GM21390 (cell line): Measurements from ENCODE around the gene WDR88.
"Not testable (repeated sequence)": the region's sequence is repeated elsewhere in the genome, so short reads cannot be mapped to it uniquely, and the experiment has no call there.

ENCODE experiments used
- ATAC-seq: cut with Tn5 transposase; IDR thresholded peaks from one replicate; pipeline ENCODE4 v1.9.1; 2021; ENCODE audit not compliant: unreplicated experiment

WDR88 gene

DNA sequence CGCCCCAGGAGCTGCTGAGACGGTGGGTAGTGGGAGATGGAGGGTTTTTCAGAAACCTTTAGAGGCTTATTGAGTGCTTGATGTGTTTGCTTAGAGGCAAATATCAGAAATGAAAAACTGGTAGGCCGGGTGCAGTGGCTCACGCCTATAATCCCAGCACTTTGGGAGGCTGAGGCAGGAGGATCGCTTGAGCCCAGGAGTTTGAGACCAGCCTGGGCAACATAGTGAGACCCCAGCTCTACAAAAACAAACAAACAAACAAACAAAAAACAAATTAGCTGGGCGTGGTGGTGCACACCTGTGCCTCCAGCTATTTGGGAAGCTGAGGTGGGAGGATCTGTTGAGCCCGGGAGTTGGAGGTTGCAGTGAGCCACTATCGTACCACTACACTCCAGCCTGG, 5.2 kb upstream of the WDR88 start:
- ATAC-seq, result not testable (repeated sequence)

- no peak for ATAC-seq
Measured at GRCh38 chr19:33129901-33130300, 2.0 kb upstream of the WDR88 start.

DNA sequence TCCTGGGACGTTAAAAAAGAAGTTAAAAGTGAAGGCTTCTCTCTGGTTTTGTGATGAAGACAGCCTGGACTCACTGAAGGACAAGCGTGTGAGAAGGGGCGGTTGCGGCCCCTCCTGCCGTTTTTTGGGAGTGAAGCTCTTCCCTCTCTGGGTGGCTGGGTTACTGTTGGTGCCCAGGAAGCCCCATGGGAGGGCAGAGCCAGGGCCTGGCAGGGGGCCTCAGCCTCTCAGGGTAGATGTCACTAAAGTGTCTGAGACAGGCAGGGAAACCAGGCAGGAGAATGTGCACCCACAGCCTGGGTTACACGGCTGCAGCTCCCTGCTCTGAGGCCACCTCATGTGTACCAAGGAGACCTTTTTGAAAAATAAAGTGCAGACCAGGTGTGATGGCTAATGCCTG, 1.5 kb upstream of the WDR88 start:
- ATAC-seq, result no peak

DNA sequence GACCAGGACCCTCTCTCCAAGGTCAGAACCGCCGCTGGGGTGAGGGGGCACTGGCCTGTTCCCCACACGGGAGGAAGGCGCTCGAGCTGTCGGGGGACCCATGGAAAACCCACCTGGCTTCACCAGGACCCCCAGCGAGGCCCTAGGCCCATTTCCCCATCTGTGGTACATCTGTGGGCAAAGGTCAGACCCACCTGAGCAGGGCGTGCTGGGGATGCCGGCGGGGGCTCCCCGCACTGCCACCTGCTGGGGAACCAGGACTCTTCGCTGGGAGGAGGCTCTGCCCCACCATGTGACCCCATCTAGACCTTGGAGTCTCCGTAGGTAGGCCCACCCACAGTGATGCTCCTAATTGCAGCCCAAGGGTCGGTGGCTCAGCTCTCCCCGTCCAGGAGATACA, 511 bp downstream of the WDR88 start:
- no peak for ATAC-seq

- no peak for ATAC-seq
Measured at GRCh38 chr19:33133438-33134031, 1.6 kb downstream of the WDR88 start.

- no peak for ATAC-seq
Measured at GRCh38 chr19:33134571-33135041, 2.7 kb downstream of the WDR88 start.

DNA sequence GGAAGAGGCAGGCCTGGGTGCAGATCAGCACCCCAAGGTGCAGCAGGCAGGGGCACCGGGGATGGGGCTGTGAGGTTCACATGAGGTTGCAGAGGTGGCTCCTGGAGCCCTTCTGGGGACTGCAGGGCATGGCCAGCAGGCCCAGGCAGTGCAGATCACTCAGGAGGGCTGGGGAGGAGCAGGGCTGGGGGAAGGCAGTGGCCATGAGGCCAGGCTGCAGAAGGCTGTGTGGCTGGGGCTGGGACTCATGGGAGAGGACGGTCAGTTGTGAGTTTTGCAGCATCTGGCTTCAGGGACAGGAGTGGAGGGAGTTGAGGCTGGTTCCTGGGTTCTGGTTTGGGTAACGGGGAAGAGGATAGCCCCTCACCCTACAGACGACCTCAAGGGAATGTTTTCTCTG, 7.3 kb downstream of the WDR88 start:
- ATAC-seq, result no peak

DNA sequence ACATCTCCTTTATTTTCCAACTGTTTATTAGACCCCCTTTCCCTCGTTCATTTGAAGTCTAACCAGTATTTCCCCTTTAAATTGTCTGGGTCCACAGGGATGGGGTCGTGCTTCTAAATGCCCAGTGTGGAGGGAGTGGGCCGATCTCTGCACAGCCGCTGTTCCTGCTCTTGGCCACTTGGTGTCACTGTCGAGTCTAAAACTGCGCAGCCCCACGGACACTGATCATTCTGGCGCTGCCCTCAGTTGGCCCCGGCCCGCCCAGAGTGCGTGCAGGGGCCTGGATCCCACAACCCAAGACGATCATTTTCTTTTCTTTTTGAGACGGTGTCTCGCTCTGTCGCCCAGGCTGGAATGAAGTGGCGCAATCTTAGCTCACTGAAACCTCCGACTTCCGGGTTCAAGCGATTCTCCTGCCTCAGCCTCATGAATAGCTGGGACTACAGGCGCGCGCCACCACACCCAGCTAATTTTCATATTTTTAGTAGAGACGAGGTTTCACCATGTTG, 12.0 kb downstream of the WDR88 start:
- ATAC-seq, result peak; percentile 48

DNA sequence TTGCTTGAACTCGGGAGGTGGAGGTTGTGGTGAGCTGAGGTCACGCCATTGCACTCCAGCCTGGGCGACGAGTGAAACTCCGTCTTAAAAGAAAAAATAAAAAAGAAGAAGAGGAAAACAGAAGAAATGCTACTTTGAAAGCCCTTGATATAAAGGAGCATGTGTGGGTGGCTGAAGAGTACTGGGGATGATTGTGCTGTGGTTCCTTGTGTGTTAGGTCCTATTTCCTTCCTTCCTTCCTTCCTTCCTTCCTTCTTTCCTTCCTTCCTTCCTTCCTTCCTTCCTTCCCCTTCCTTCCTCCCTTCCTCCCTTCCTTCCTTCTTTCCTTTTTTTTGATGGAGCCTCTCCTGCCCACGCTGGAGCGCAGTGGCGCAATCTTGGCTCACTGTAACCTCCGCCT, 14.3 kb downstream of the WDR88 start:
- no peak for ATAC-seq

GRCh38 chr19:33147538-33147937, 15.6 kb downstream of the WDR88 start:
- ATAC-seq, result no peak

DNA sequence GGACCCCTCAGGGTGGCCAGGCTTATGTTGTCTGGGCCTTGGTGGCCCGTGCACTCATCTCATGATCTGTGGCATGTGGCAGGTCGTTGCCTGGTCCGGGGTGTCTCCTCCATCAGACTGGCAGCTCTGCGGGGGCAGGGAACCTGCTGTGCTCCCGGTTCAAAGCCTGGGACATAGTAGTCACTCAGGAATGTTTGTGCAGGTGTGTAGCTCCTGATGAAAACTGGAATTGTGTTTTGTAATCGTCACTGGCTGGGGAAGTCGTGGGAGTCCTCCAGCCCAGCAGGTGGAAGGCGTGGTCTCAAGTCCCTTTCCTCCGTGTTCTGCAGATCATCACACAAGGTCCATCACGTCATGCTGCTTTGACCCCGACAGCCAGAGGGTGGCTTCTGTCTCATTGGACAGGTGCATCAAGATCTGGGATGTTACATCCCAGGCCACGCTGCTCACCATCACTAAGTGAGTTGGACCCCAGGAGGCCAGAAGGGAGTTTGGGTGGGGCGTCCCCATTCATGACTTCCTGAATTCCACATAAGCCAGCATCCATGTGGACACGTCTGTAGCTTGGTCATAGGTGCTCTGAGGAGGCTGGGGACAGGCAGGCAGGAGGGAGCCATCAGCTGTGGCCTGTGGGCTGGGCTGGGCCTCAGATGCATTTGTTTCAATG, 19.1 kb downstream of the WDR88 start:
- no peak for ATAC-seq

- no peak for ATAC-seq
Measured at GRCh38 chr19:33152176-33152575, 20.3 kb downstream of the WDR88 start.

DNA sequence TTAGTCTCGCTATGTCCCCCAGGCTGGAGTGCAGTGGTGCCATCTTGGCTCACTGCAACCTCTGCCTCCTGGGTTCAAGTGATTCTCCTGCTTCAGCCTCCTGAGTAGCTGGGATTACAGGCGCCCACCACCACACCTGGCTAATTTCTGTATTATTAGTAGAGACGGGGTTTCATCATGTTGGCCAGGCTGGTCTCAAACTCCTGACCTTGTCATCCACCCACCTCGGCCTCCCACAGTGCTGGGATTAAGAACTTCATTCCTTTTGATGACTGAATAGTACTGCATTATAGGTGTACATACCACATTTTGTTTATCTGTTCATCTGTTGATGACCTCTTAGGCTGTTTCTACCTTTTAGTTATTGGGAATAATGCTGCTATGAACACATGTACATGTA, 20.7 kb downstream of the WDR88 start:
- not testable (repeated sequence) for ATAC-seq

- ATAC-seq, result not testable (repeated sequence)
Measured at GRCh38 chr19:33154313-33154712, 22.4 kb downstream of the WDR88 start.

GRCh38 chr19:33156334-33156733, 24.4 kb downstream of the WDR88 start:
- no peak for ATAC-seq

- no peak for ATAC-seq
Measured at GRCh38 chr19:33157906-33158305, 26.0 kb downstream of the WDR88 start.

- ATAC-seq, result no peak
Measured at GRCh38 chr19:33158365-33158764, 26.5 kb downstream of the WDR88 start.

DNA sequence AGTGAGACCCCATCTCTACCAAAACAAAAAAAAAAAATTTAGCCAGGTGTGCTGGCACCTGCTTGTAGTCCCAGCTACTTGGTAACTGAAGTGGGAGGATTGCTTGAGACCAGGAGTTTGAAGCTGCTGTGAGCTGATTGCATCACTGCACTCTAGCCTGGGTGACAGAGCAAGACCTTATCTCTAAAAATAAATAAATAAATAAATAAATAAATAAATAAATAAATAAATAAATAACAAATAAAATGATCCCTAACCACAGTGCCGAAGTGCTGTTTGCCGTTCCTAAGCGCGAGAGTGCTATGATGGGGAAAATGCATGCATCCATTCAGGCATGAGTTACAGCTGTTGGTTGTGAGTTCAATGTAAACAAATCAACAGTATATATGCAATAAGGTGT, 27.2 kb downstream of the WDR88 start:
- no peak for ATAC-seq

- ATAC-seq, result no peak
Measured at GRCh38 chr19:33159893-33160292, 28.0 kb downstream of the WDR88 start.

GRCh38 chr19:33161201-33161600, 29.3 kb downstream of the WDR88 start:
- no peak for ATAC-seq

- ATAC-seq, result no peak
Measured at GRCh38 chr19:33163481-33163880, 31.6 kb downstream of the WDR88 start.

- not testable (repeated sequence) for ATAC-seq
Measured at GRCh38 chr19:33166037-33166436, 34.1 kb downstream of the WDR88 start.

DNA sequence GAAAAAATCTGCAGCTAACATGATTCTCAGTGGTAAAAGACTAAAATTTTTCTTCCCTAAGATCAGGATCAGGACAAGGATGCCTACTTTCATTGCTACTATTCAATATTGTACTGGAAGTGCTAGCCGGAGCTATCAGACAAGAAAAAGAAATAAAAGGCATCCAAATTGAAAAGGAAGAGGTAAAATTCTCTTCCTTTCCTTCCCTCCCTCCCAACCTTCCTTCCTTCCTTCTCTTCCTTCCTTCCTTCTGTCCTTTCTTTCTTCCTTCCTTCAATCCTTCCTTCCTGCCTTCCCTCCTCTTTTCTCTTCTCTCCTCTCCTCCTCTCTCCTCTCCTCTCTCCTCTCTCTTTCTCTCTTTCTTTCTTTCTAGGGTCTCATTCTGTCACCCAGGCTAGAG, 35.5 kb downstream of the WDR88 start:
- ATAC-seq, result no peak
